Gastrocnemius medialis (tissue), 4 donors: Measurements from ENCODE around the gene RSAD1.

Source experiments
- CTCF ChIP-seq, 5 experiments: fragments of 450-650 bp in 3 of 5; fragments of 200-600 bp in 2 of 5; sonication (generic) in 2 of 5; IDR thresholded peaks in 4 of 5; conservative IDR thresholded peaks in 1 of 5; 1 replicate in 4 of 5; 2 replicates in 1 of 5; pipeline ENCODE4 v1.5.1; 2016 to 2019; ENCODE audit warnings: antibody characterized with exemption in 5 of 5, mild to moderate bottlenecking in 3 of 5, moderate library complexity in 3 of 5
- POLR2A ChIP-seq, 2 donors: fragments of 450-650 bp; IDR thresholded peaks; one replicate each; pipeline ENCODE4 v1.6.1; 2017; ENCODE audit warnings: antibody characterized with exemption in 2 of 2, mild to moderate bottlenecking in 2 of 2, moderate library complexity in 2 of 2

- TF ChIP-seq CTCF (IDR thresholded peaks at IDR 0.05 in 4 of 5, conservative IDR thresholded peaks at IDR 0.05 in 1 of 5) (no peak), POLR2A (IDR thresholded peaks at IDR 0.05) (no peak)
These were observed 35.1 kb upstream of the RSAD1 start for GRCh38 chr17:50443505-50443974.
